Mesothelial cell of epicardium (in vitro differentiated cells): Measurements from ENCODE around the gene MFAP3L. TPM values are rescaled to one million over a fixed set of nuclear protein-coding genes. Genes with fewer than 3 reads are reported as not detected.

ENCODE experiments used
- DNase-seq, 2 experiments: peaks; one replicate each; pipeline ENCODE4 v3.0.0; 2021; ENCODE audit warnings: low spot score in 2 of 2; ENCODE audit not compliant: unreplicated experiment in 2 of 2
- H3K27ac Mint-ChIP-seq: 2 replicates; pipeline ENCODE4 v1.8.0; 2021; ENCODE audit warnings: mixed read lengths
- H3K27me3 Mint-ChIP-seq: 2 replicates; pipeline ENCODE4 v1.8.0; 2021; ENCODE audit warnings: low read depth, mixed read lengths
- H3K36me3 Mint-ChIP-seq: 2 replicates; pipeline ENCODE4 v1.8.0; 2021; ENCODE audit warnings: mixed read lengths
- H3K4me1 Mint-ChIP-seq: 2 replicates; pipeline ENCODE4 v1.8.0; 2021; ENCODE audit warnings: mixed read lengths
- H3K4me3 Mint-ChIP-seq: 2 replicates; pipeline ENCODE4 v1.8.0; 2021; ENCODE audit warnings: mild to moderate bottlenecking, moderate library complexity, mixed read lengths
- H3K9me3 Mint-ChIP-seq: 2 replicates; pipeline ENCODE4 v1.8.0; 2021; ENCODE audit warnings: mixed read lengths
- total RNA-seq: library from RNA; stranded (reverse); gene quantifications from 3 replicates; pipeline ENCODE4 v1.2.1, GENCODE V29; 2021
- TF ChIP-seq, protein P1 (sequence below): fragments of 200-600 bp; sonication (generic); IDR thresholded peaks from one replicate; pipeline ENCODE4 v1.5.0; 2021; ENCODE audit warnings: antibody characterized with exemption; ENCODE audit not compliant: unreplicated experiment

Gene MFAP3L
- total RNA-seq, 1 donor from 2014 or later = 2.1 TPM

DNA sequence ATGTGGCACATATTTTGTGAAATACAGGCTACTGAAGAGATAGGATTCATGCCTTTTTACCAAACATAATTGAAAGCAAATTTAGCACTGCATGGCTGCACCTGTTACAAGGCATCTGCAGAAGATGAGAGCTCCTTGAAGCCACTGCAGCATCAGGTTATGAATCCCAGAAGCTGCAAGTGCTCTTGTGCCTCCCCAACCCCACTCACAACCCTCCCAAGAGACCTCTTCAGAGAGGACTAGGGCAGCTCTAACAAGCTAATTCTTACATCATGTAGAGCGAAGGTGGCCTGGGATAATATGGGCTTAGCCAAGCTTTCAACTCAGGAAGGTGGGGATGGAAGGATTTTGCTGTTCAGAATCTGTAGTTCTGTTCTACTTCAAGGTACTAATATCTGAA is 27.2 kb downstream of the MFAP3L start:
- H3K36me3 Mint-ChIP-seq = no peaks in the 10 kb centered on the region
- no peaks in the 10 kb centered on the region for H3K4me1 Mint-ChIP-seq
- no peaks in the 10 kb centered on the region for H3K9me3 Mint-ChIP-seq
- no peak for DNase-seq
- H3K27ac Mint-ChIP-seq = no peak overlapping the region
- no peak overlapping the region for H3K4me3 Mint-ChIP-seq
- TF ChIP-seq, protein P1, sequence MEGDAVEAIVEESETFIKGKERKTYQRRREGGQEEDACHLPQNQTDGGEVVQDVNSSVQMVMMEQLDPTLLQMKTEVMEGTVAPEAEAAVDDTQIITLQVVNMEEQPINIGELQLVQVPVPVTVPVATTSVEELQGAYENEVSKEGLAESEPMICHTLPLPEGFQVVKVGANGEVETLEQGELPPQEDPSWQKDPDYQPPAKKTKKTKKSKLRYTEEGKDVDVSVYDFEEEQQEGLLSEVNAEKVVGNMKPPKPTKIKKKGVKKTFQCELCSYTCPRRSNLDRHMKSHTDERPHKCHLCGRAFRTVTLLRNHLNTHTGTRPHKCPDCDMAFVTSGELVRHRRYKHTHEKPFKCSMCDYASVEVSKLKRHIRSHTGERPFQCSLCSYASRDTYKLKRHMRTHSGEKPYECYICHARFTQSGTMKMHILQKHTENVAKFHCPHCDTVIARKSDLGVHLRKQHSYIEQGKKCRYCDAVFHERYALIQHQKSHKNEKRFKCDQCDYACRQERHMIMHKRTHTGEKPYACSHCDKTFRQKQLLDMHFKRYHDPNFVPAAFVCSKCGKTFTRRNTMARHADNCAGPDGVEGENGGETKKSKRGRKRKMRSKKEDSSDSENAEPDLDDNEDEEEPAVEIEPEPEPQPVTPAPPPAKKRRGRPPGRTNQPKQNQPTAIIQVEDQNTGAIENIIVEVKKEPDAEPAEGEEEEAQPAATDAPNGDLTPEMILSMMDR = no peak
- no peaks in the 10 kb centered on the region for H3K27me3 Mint-ChIP-seq

DNA sequence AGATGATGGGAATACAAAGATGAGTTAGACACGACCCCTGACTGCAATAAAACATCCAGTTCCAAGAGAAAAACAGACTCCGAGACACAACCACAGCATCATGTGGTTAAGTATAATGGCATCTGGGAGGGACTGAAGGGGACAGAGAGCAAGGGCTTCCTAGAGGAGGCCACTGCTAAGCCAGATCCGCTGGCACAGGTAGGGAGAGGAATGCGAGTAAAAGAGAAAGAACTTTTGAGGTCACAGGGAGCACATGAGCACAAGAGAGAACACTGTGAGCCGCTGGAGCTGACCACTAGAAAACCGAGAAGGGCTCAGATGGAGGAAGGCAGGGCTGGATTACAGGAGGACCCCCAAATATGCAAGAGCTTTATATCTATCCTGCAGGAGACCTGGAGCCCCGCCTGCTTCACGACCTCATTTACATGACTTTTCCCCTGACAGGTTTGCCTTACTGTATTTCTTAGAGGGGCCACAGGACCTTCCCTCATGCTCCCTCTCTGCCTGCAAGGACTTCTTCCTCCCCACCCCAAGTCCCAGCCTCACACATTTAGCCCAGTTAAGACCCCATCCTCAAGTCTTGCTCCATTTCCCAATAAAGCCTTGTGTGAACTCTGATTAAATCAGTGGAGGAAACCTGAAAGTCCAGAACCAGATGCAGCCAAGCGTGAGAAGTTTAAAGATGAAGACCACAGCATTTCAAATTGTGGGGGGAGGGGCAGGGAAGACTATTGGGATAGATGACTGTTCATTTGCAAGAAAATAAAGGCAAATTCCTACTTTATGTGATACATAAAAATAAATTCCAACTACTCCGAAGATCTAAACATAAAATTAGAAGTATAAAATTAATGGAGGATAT is 29.6 kb downstream of the MFAP3L start:
- TF ChIP-seq, protein P1 = no peak
- H3K9me3 Mint-ChIP-seq = no peaks in the 10 kb centered on the region
- H3K36me3 Mint-ChIP-seq = no peaks in the 10 kb centered on the region
- H3K4me3 Mint-ChIP-seq = no peak overlapping the region
- DNase-seq = no peak
- no peak overlapping the region for H3K27ac Mint-ChIP-seq
- no peaks in the 10 kb centered on the region for H3K27me3 Mint-ChIP-seq
- no peaks in the 10 kb centered on the region for H3K4me1 Mint-ChIP-seq

DNA sequence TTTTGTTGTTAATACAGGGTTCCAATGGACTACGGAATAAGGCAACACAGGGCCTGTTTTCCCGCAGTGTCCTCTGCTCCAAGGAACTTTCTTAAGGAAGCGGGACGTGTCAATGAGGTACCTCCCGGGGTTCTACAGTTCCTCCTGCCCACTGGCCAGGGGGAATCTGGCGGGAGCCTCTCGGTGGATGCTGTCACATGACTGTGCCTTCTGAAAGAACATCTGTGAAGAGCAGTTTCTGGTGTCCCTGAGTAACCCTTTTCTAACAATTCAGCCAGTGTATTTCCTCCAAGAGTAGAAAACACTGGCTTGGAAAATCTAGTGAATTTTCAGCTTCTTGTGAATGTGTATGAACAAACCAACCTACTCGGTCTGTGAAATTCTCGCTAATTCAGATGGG is 32.7 kb downstream of the MFAP3L start:
- H3K27ac Mint-ChIP-seq = no peak overlapping the region
- H3K4me3 Mint-ChIP-seq = no peak overlapping the region
- H3K4me1 Mint-ChIP-seq = no peaks in the 10 kb centered on the region
- no peaks in the 10 kb centered on the region for H3K36me3 Mint-ChIP-seq
- H3K27me3 Mint-ChIP-seq = no peaks in the 10 kb centered on the region
- no peak for DNase-seq
- TF ChIP-seq, protein P1 = no peak
- H3K9me3 Mint-ChIP-seq = no peaks in the 10 kb centered on the region

DNA sequence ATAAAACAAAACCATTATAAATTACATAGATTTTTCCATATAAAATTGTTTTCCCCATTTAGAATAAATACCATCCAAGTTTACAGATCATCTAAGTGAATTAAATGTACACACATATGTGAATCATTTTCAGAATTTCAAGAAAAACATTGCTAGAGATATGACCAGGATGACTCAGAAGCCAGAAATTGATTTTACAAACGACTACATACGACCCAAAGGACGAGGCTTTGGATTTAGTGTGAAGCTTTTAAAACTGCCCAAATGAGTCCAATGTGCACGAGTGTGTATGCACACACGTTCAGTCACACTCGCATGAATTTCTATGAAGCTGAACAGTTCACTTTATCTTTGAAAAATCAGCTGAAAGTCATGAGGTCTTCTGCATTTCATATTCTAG is 37.9 kb downstream of the MFAP3L start:
- H3K27ac Mint-ChIP-seq = no peak overlapping the region
- no peaks in the 10 kb centered on the region for H3K4me1 Mint-ChIP-seq
- peaks cover 2% of the 10 kb centered on the region for H3K27me3 Mint-ChIP-seq

DNA sequence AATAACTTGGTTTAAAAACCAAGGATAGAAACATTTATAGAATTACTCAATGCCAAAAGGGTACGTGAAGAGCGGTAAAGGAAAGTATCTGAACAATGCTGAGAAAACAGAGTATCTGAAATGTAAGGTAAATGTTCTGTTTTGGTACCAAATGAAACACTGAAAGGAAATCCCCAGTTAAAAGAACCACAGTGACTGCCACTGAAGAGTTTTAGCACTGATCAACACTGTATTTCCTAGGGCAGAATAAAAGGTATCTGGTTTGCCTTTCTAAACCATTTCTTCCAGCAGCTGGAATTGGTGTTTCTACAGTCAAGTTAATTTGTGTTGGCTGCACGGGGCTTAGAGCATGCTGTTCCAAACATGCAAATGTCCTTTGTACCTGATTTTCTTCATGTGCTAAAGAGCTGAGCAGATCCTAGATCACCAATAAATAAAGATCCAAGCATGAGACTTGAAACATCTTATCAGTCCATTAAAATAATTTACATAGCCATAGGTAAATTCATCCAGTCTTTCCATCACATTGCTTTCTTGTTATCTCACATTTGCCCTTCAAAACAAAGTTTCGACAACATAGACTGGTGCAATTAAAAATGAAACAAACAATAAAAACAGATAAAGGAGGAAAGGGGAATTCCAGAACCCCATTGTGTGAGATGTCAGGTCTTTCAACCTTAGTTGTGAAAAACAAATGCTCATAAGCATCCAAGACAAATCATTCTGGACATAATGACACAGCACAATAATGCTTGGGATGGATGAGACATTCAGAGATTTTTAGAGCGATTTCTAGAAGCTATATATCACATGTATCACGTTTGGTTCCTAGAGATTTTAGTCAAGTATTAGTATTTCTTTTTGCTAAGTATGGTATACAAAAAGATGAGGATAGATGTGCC is 38.6 kb downstream of the MFAP3L start:
- TF ChIP-seq, protein P1 = no peak
- H3K4me3 Mint-ChIP-seq = no peak overlapping the region
- no peak for DNase-seq
- no peak overlapping the region for H3K27ac Mint-ChIP-seq
- H3K36me3 Mint-ChIP-seq = no peaks in the 10 kb centered on the region
- H3K4me1 Mint-ChIP-seq = no peaks in the 10 kb centered on the region
- H3K9me3 Mint-ChIP-seq = no peaks in the 10 kb centered on the region
- H3K27me3 Mint-ChIP-seq = peaks cover 2% of the 10 kb centered on the region

More for the DNA sequence above, 37.9 kb downstream of the MFAP3L start:
- no peak overlapping the region for H3K4me3 Mint-ChIP-seq
- TF ChIP-seq, protein P1 = no peak
- no peaks in the 10 kb centered on the region for H3K9me3 Mint-ChIP-seq
- no peak for DNase-seq
- H3K36me3 Mint-ChIP-seq = no peaks in the 10 kb centered on the region
